ENCODE data around the gene DDX42. TPM values are rescaled to one million over a fixed set of nuclear protein-coding genes. Genes with fewer than 3 reads are reported as not detected.

The DDX42 gene
- total and polyA plus RNA-seq, 2 experiments from 2014 or later: 31.1 to 79.9 TPM

- H3K4me1 ChIP-seq (ENCODE audit: insufficient read depth): peaks cover 12% of the 10 kb centered on the region
- peaks cover 4% of the 10 kb centered on the region for H3K36me3 ChIP-seq (replicated peaks; ENCODE audit: insufficient read depth, low read depth)
- no peak for DNase-seq (ENCODE audit: low spot score)
- peaks cover 37% of the 10 kb centered on the region for H3K79me2 ChIP-seq
- H3K27ac ChIP-seq: no peak overlapping the region
- no peak overlapping the region for H3K4me3 ChIP-seq
- H3K27me3 ChIP-seq: no peaks in the 10 kb centered on the region
- H3K4me2 ChIP-seq: no peak overlapping the region
- no peaks in the 10 kb centered on the region for H4K20me1 ChIP-seq (ENCODE audit: insufficient read depth, poor library complexity, severe bottlenecking)
- TF ChIP-seq EZH2 (IDR thresholded peaks at IDR 0.05; ENCODE audit: borderline replicate concordance) (no peak), EZH2phosphoT487 (IDR thresholded peaks at IDR 0.05; ENCODE audit: low read depth, severe bottlenecking, unreplicated experiment) (no peak), CTCF (IDR thresholded peaks at IDR 0.05; ENCODE audit: poor library complexity) (no peak)
- no peak overlapping the region for H2AFZ ChIP-seq
- 99% methylated on average over 8 of the region's 8 CpGs for whole genome bisulfite sequencing (ENCODE audit: low lambda C conversion rate, missing lambda C conversion rate)
- no peaks in the 10 kb centered on the region for H3K9me2 ChIP-seq (replicated peaks; ENCODE audit: insufficient read depth)
- no peaks in the 10 kb centered on the region for H3K9me3 ChIP-seq (ENCODE audit: low read depth)
Observed at GRCh38 chr17:63831505-63831904, 57.5 kb downstream of the DDX42 start.

- TF ChIP-seq EZH2 (IDR thresholded peaks at IDR 0.05; ENCODE audit: borderline replicate concordance) (no peak), CTCF (IDR thresholded peaks at IDR 0.05; ENCODE audit: poor library complexity) (no peak), EZH2phosphoT487 (IDR thresholded peaks at IDR 0.05; ENCODE audit: low read depth, severe bottlenecking, unreplicated experiment) (no peak)
- Histone ChIP-seq H3K9me2 (replicated peaks; ENCODE audit: insufficient read depth) (no peaks in the 10 kb centered on the region), H3K79me2 (peaks cover 41% of the 10 kb centered on the region), H3K36me3 (replicated peaks; ENCODE audit: insufficient read depth, low read depth) (peaks cover 4% of the 10 kb centered on the region), H3K4me3 (no peak overlapping the region), H3K9me3 (ENCODE audit: low read depth) (no peaks in the 10 kb centered on the region), H3K27ac (no peak overlapping the region), H4K20me1 (ENCODE audit: insufficient read depth, poor library complexity, severe bottlenecking) (no peaks in the 10 kb centered on the region), H3K4me1 (ENCODE audit: insufficient read depth) (peaks cover 12% of the 10 kb centered on the region), H3K4me2 (no peak overlapping the region), H3K27me3 (no peaks in the 10 kb centered on the region), H2AFZ (no peak overlapping the region)
- WGBS (ENCODE audit: low lambda C conversion rate, missing lambda C conversion rate): 94% methylated on average over 5 of the region's 5 CpGs
- DNase-seq (ENCODE audit: low spot score): no peak
Observed at GRCh38 chr17:63832014-63832413, 58.0 kb downstream of the DDX42 start.

GRCh38 chr17:63832455-63832854 is 58.5 kb downstream of the DDX42 start:
- H3K4me1 ChIP-seq (ENCODE audit: insufficient read depth): peaks cover 12% of the 10 kb centered on the region

More at GRCh38 chr17:63832455-63832854, 58.5 kb downstream of the DDX42 start:
- H3K79me2 ChIP-seq: peaks cover 45% of the 10 kb centered on the region
- no peaks in the 10 kb centered on the region for H3K9me2 ChIP-seq (replicated peaks; ENCODE audit: insufficient read depth)
- WGBS (ENCODE audit: low lambda C conversion rate, missing lambda C conversion rate): 86% methylated on average over 2 of the region's 2 CpGs
- no peak overlapping the region for H3K4me2 ChIP-seq
- no peak overlapping the region for H3K27ac ChIP-seq
- no peaks in the 10 kb centered on the region for H4K20me1 ChIP-seq (ENCODE audit: insufficient read depth, poor library complexity, severe bottlenecking)
- peaks cover 4% of the 10 kb centered on the region for H3K36me3 ChIP-seq (replicated peaks; ENCODE audit: insufficient read depth, low read depth)
- H3K4me3 ChIP-seq: no peak overlapping the region
- H3K27me3 ChIP-seq: no peaks in the 10 kb centered on the region
- TF ChIP-seq CTCF (IDR thresholded peaks at IDR 0.05; ENCODE audit: poor library complexity) (no peak), EZH2 (IDR thresholded peaks at IDR 0.05; ENCODE audit: borderline replicate concordance) (no peak), EZH2phosphoT487 (IDR thresholded peaks at IDR 0.05; ENCODE audit: low read depth, severe bottlenecking, unreplicated experiment) (no peak)
- no peaks in the 10 kb centered on the region for H3K9me3 ChIP-seq (ENCODE audit: low read depth)
- no peak overlapping the region for H2AFZ ChIP-seq
- DNase-seq (ENCODE audit: low spot score): no peak

Data from hepatocyte (in vitro differentiated cells).